Tibial nerve (tissue), 4 donors: ENCODE measurements around the gene SLX9. TPM values are rescaled to one million over a fixed set of nuclear protein-coding genes. Genes with fewer than 3 reads are reported as not detected.
A peak's percentile ranks its signal among the peaks of the same experiment; 100 is the strongest.

ENCODE experiments used
- DNase-seq, 2 donors: peaks; one replicate each; pipeline ENCODE4 v3.0.0-alpha.2; 2019; ENCODE audit warnings: low spot score in 2 of 2
- H3K27ac ChIP-seq, 4 donors: fragments of 200-600 bp; sonication (generic) in 3 of 4; one replicate each; pipeline ENCODE4 v1.5.1; 2017 to 2019; ENCODE audit warnings: mild to moderate bottlenecking in 1 of 4
- H3K27me3 ChIP-seq, 2 donors: fragments of 200-600 bp; sonication (generic) in 1 of 2; one replicate each; pipeline versions ENCODE4 v1.5.1 to v1.6.0; 2017 to 2019
- H3K36me3 ChIP-seq, 3 donors: fragments of 200-600 bp; sonication (generic); one replicate each; pipeline ENCODE4 v1.5.1; 2018 to 2019
- H3K4me1 ChIP-seq, 4 donors: fragments of 200-600 bp; sonication (generic) in 3 of 4; one replicate each; pipeline ENCODE4 v1.5.1; 2017 to 2019
- H3K4me3 ChIP-seq, 4 donors: fragments of 200-600 bp; sonication (generic) in 3 of 4; one replicate each; pipeline ENCODE4 v1.5.1; 2017 to 2019; ENCODE audit warnings: mild to moderate bottlenecking in 1 of 4, moderate library complexity in 1 of 4
- H3K9me3 ChIP-seq, 4 donors: fragments of 200-600 bp; sonication (generic) in 3 of 4; one replicate each; pipeline ENCODE4 v1.5.1; 2017 to 2019
- CTCF ChIP-seq, 5 experiments: fragments of 200-600 bp in 3 of 5; fragments of 450-650 bp in 2 of 5; sonication (generic) in 3 of 5; IDR thresholded peaks; one replicate each; pipeline ENCODE4 v1.5.1; 2016 to 2019; ENCODE audit warnings: antibody characterized with exemption in 5 of 5, mild to moderate bottlenecking in 3 of 5, moderate library complexity in 2 of 5
- EP300 ChIP-seq, 2 donors: sonication (generic); formaldehyde crosslinking; IDR thresholded peaks; one replicate each; pipeline ENCODE4 v1.6.1; 2017; ENCODE audit warnings: antibody characterized with exemption in 2 of 2, mild to moderate bottlenecking in 1 of 2
- POLR2A ChIP-seq, 2 donors: fragments of 450-650 bp; IDR thresholded peaks; one replicate each; pipeline ENCODE4 v1.6.1; 2017; ENCODE audit warnings: antibody characterized with exemption in 2 of 2, mild to moderate bottlenecking in 2 of 2, moderate library complexity in 2 of 2
- WGBS, 2 donors: methylation state at CpG; one replicate each; pipeline ENCODE4 v1.1.5; 2018; 5-methylcytosine and 5-hydroxymethylcytosine counted together
- total RNA-seq, 4 donors: library from RNA; depleted of rRNA; stranded (reverse); fragments of >200 nt; gene quantifications; one replicate each; pipeline ENCODE4 v1.1.0, GENCODE V29; 2016

Gene SLX9
- total RNA-seq, 4 donors from 2014 or later = 3.7 to 19.8 (median 13.3) TPM

DNA sequence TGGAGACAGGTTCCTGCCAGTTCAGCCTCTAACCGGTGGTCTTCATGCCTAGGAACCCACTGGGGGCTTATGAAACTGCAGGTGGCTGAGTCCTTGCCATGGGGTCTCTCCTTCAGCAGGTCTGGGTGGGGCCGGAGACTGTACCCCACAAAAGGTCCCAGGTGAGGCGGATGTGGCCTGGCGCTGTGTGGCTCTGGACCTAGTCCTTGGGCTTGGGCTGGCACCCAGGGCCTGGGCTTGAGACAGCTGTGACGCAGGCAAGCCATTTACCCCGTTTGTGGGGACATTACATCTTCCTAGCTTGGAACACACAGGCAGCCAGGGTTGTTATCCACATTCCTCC lies 5.9 kb upstream of the SLX9 start:
- WGBS, 2 donors = 84 to 96% methylated on average over 6 of the region's 6 CpGs
- Histone ChIP-seq H3K9me3 (peaks cover 0 to 6% (median 0%) of the 10 kb centered on the region in 4 donors), H3K27me3 (peaks cover 0 to 47% of the 10 kb centered on the region in 2 donors), H3K4me1 (peaks cover 0 to 37% (median 25%) of the 10 kb centered on the region in 4 donors), H3K4me3 (no peak overlapping the region), H3K27ac (no peak overlapping the region), H3K36me3 (peaks cover 0 to 25% (median 0%) of the 10 kb centered on the region in 3 donors)
- DNase-seq = no peak
- no peak for TF ChIP-seq EP300 (IDR thresholded peaks at IDR 0.05)
- no peak for TF ChIP-seq POLR2A (IDR thresholded peaks at IDR 0.05)
- TF ChIP-seq CTCF (IDR thresholded peaks at IDR 0.05) = no peak

- H3K27me3 ChIP-seq = peaks cover 0 to 43% of the 10 kb centered on the region in 2 donors
- WGBS, 2 donors = 95 to 97% methylated on average over 6 of the region's 6 CpGs
These were observed 5.6 kb upstream of the SLX9 start for GRCh38 chr21:44934276-44934675.

GRCh38 chr21:44934797-44935532 lies 4.9 kb upstream of the SLX9 start:
- peaks cover 0 to 36% of the 10 kb centered on the region in 2 donors for H3K27me3 ChIP-seq
- H3K4me3 ChIP-seq = no peak overlapping the region
- H3K36me3 ChIP-seq = peaks cover 0 to 25% (median 0%) of the 10 kb centered on the region in 3 donors
- no peak overlapping the region for H3K27ac ChIP-seq
- H3K4me1 ChIP-seq = peaks cover 0 to 43% (median 29%) of the 10 kb centered on the region in 4 donors
- DNase-seq = no peak
- TF ChIP-seq CTCF (IDR thresholded peaks at IDR 0.05) (no peak), POLR2A (IDR thresholded peaks at IDR 0.05) (no peak), EP300 (IDR thresholded peaks at IDR 0.05) (no peak)
- H3K9me3 ChIP-seq = no peaks in the 10 kb centered on the region
- WGBS, 2 donors = 89 to 93% methylated on average over 8 to 9 of the region's 9 CpGs

More at GRCh38 chr21:44934276-44934675, 5.6 kb upstream of the SLX9 start:
- Histone ChIP-seq H3K9me3 (peaks cover 0 to 6% (median 0%) of the 10 kb centered on the region in 4 donors), H3K36me3 (peaks cover 0 to 25% (median 0%) of the 10 kb centered on the region in 3 donors), H3K4me1 (peaks cover 0 to 39% (median 27%) of the 10 kb centered on the region in 4 donors), H3K4me3 (no peak overlapping the region), H3K27ac (no peak overlapping the region)
- TF ChIP-seq CTCF (IDR thresholded peaks at IDR 0.05) (no peak), EP300 (IDR thresholded peaks at IDR 0.05) (no peak), POLR2A (IDR thresholded peaks at IDR 0.05) (no peak)
- DNase-seq = no peak

DNA sequence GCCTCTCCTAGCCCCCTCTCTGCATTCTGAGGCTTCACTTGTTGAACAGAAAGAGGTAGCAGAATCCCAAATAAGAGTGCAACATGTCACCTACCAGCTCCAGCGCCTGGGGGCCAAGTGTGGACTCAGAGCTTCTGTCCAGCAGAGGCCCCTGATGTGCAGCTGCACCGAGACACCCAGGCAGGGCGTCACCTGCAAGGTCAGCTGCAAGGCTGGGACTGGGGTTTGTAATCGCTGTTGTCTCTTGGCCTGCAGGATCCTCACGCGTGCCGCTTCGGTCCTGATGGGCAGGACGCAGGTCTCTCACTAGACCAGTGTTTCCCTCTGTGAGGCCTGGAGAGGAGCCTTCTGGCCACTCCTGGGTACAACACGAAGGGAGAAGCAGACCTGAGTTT lies 4.3 kb upstream of the SLX9 start:
- peaks cover 0 to 25% (median 0%) of the 10 kb centered on the region in 3 donors for H3K36me3 ChIP-seq
- no peak for DNase-seq
- no peak overlapping the region for H3K27ac ChIP-seq
- TF ChIP-seq CTCF (IDR thresholded peaks at IDR 0.05) (no peak), POLR2A (IDR thresholded peaks at IDR 0.05) (no peak), EP300 (IDR thresholded peaks at IDR 0.05) (no peak)
- peaks cover 0 to 31% of the 10 kb centered on the region in 2 donors for H3K27me3 ChIP-seq
- no peak overlapping the region for H3K4me3 ChIP-seq
- H3K9me3 ChIP-seq = no peaks in the 10 kb centered on the region
- 76 to 92% methylated on average over 7 to 10 of the region's 10 CpGs for WGBS, 2 donors
- H3K4me1 ChIP-seq = peaks cover 0 to 41% (median 29%) of the 10 kb centered on the region in 4 donors

- TF ChIP-seq CTCF (IDR thresholded peaks at IDR 0.05) = no peak
- TF ChIP-seq EP300 (IDR thresholded peaks at IDR 0.05) = no peak
- TF ChIP-seq POLR2A (IDR thresholded peaks at IDR 0.05) = no peak
- no peak for DNase-seq
- H3K27ac ChIP-seq = peak overlapping the region in 3 of 4 donors; percentile 68 to 75 (median 72)
- H3K9me3 ChIP-seq = no peaks in the 10 kb centered on the region
- H3K4me3 ChIP-seq = peak overlapping the region; percentile 67 to 89 (median 86)
- H3K4me1 ChIP-seq = peaks cover 0 to 37% (median 18%) of the 10 kb centered on the region in 4 donors
- peaks cover 0 to 32% (median 0%) of the 10 kb centered on the region in 3 donors for H3K36me3 ChIP-seq
- 76 to 82% methylated on average over 18 of the region's 18 CpGs for WGBS, 2 donors
- no peaks in the 10 kb centered on the region for H3K27me3 ChIP-seq
These were observed 877 bp upstream of the SLX9 start for GRCh38 chr21:44938772-44939531.
